Stimulated activated CD8-positive, alpha-beta memory T cell treated with anti-CD3 and anti-CD28 coated beads, Interleukin-2, amount 100 ng/mL, for 48 hours (primary cell): ENCODE results near the gene MOGAT1.
"Not testable (repeated sequence)": the region's sequence is repeated elsewhere in the genome, so short reads cannot be mapped to it uniquely, and the experiment has no call there.

Experiments
- DNase-seq, 2 donors: peaks; one replicate each; pipeline ENCODE4 v3.0.0-alpha.2; 2020; ENCODE audit warnings: low read depth in 2 of 2

MOGAT1 gene

DNA sequence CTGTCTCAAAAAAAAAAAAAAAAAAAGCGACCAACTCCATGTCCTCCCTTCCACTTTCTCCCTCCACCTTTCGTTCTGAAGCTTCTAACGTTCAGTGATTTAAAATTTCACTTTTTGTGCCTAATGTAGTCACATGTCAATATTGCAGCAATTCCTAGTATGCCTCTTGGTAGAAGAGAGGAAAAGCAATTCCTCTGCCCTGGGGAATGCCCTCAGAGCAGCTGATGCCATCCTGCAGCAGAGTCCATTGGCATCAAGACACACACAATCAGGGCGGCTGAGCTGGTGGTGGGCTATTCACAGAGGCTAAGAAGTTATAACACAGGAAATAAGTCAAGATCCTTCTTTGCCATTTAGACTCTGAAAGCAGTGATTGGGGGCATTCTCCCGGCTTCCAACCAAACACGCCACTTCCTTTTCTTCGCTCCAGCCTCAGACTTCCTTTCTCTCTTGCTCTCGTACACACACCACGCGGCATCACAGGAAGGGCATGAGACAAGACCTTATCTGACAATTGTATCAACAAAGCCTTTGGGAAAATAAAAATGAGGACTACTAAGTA, 71.9 kb downstream of the MOGAT1 start:
- DNase-seq = no peak

DNA sequence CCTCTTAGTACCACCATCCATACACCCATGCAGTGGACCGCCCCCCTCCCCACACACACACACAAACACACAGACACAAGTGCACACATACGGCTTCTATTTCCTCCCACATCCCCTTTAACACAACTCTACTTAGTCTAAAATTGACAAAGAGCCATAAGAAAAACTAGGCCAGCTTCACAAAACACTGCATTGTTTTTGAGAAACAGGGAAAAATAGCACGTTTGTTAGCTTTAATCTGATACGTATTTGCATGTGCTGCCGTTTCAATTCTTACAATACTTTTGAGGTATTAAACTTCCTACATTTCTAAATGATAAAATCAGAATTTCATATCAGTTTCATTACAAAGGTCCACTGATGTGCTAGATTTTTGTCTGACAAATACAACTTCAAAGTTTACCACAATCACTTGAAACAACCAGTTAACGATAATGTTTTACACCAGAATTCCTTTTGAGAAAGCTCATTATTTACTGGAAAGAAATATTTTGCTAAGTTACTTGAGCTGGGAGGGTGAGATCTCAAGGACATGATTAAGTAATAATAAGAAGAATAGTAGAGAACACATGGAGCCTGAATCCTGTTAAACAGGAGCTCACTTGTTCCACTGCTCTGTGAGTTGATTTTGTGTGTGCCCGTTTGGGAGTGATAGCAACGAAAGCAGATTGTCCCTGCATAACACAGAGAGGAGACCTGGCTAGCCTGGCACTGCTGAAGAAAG, 74.5 kb downstream of the MOGAT1 start:
- no peak for DNase-seq

DNA sequence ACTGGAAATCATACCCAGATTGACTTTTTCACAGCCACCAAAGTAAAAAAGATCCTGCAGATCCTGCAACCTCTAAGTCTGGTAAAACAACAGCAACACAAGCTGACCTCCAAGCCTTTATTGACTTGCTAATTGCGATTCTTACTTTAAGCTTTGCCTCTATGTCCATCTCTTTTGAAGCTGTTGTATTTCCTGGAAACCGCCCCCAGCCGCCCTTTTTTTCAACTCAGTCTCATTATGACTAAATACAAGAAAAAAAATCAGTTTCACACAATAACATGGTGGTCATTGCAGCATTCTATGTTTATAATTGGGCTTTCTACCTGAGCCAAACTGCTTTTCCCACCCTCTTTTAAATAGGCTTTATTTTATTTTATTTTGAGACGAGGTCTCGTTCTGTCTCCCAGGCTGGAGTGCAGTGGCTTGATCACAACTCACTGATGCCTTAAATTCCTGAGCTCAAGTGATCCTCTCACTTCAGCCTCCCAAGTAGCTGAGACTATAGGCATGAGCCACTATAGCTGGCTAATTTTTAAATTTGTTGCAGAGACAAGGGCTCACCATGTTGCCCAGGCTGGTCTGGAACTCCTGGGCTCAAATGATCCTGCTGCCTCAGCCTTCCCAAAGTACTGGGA, 76.2 kb downstream of the MOGAT1 start:
- DNase-seq = no peak

DNA sequence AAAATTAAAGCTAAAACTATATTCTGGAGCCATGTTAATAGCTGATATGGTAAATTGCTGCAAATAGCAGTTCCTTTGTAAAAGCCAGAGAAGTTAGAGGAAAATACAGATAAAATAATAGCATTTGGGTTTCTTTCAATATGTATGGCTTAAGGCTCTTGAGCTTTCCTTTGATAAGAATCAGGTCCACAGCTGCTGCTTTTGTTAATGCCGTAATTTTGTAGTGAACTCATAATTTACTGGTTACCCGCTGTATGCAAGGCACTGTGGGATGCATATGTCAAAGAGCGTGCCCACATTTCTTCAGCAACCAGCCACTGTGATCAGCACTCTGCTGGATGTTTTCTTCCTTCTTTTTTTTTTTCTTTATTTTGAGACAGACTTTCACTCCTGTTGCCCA, 79.1 kb downstream of the MOGAT1 start:
- DNase-seq = no peak

GRCh38 chr2:222751238-222751637, 79.8 kb downstream of the MOGAT1 start:
- DNase-seq = no peak

- DNase-seq = no peak
These were observed 80.6 kb downstream of the MOGAT1 start for GRCh38 chr2:222751821-222752719.

DNA sequence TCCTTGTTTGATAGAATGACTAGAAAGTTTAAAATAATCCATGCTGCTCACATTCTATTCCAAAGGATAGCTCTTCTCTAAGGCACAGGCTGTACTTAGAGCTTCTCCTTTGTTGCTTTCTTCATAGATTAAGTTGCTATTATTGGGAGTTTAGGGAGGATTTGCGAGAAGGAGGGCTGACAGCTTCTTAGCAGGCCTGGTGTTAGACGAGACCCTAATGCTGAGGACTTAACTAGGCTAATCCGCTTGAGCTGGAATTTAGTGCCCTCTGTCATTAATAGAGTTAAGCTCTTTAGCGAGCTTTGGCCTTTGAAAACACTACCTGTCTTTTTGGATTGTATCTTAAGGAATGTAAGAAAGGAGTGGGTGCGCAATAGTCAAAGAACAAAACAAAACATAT, 81.3 kb downstream of the MOGAT1 start:
- no peak for DNase-seq

- no peak for DNase-seq
These were observed 81.9 kb downstream of the MOGAT1 start for GRCh38 chr2:222753251-222753824.

GRCh38 chr2:222754324-222754930, 83.0 kb downstream of the MOGAT1 start:
- no peak for DNase-seq

DNA sequence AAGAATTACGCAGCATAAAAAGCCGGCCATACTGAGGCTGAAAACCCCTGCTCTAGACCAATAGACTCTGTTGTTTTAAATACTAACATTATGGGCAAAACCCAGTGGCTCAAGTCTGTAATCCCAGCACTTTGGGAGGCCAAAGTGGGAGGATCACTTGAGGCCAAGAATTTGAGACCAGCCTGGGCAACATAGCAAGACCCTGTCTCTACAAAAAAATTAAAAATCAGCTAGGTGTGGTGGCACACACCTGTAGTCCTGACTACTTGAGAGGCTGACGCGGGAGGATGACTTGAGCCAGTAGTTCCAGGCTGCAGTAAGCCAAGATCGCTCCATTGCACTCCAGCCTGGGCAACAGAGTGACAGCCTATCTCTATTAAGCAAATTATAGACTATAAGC, 84.1 kb downstream of the MOGAT1 start:
- not testable (repeated sequence) for DNase-seq

- no peak for DNase-seq
These were observed 84.9 kb downstream of the MOGAT1 start for GRCh38 chr2:222756362-222756831.

GRCh38 chr2:222756951-222757650, 85.6 kb downstream of the MOGAT1 start:
- DNase-seq = no peak
